Measurements from ENCODE around the gene RACK1.

The RACK1 gene

GRCh38 chr5:181193656-181194055 lies 50.0 kb downstream of the RACK1 start:
- no peak for DNase-seq

GRCh38 chr5:181192337-181193046 lies 51.2 kb downstream of the RACK1 start:
- DNase-seq: no peak

GRCh38 chr5:181191526-181192336 lies 52.0 kb downstream of the RACK1 start:
- peak; percentile 89 to 96 (median 92) for DNase-seq

GRCh38 chr5:181190711-181191525 lies 52.8 kb downstream of the RACK1 start:
- peak in 4 of 5 donors; percentile 35 to 64 (median 44) for DNase-seq

GRCh38 chr5:181189962-181190710 lies 53.6 kb downstream of the RACK1 start:
- peak in 3 of 5 donors; percentile 26 to 34 (median 34) for DNase-seq

GRCh38 chr5:181189363-181189961 lies 54.2 kb downstream of the RACK1 start:
- peak in 4 of 5 donors; percentile 36 to 54 (median 50) for DNase-seq

GRCh38 chr5:181188700-181189362 lies 54.9 kb downstream of the RACK1 start:
- DNase-seq: peak in 4 of 5 donors; percentile 57 to 83 (median 70)

GRCh38 chr5:181187500-181188213 lies 56.0 kb downstream of the RACK1 start:
- peak in 2 of 5 donors; percentile 32 to 59 for DNase-seq

- no peak for DNase-seq
These were observed 56.7 kb downstream of the RACK1 start for GRCh38 chr5:181186986-181187499.
